Vagina (tissue), 2 donors: ENCODE results near the gene SAMMSON. TPM values are rescaled to one million over a fixed set of nuclear protein-coding genes. Genes with fewer than 3 reads are reported as not detected.

Experiments used
- DNase-seq, 2 donors: peaks; one replicate each; pipeline ENCODE4 v3.0.0-alpha.2; 2017; ENCODE audit errors: extremely low spot score in 2 of 2
- H3K27ac ChIP-seq: fragments of 200-600 bp; sonication (generic); one replicate; pipeline ENCODE4 v1.5.1; 2019
- H3K27me3 ChIP-seq: fragments of 200-600 bp; sonication (generic); one replicate; pipeline ENCODE4 v1.5.1; 2019
- H3K36me3 ChIP-seq, 2 donors: fragments of 200-600 bp; sonication (generic); one replicate each; pipeline ENCODE4 v1.5.1; 2017 to 2019
- H3K4me1 ChIP-seq: fragments of 200-600 bp; sonication (generic); one replicate; pipeline ENCODE4 v1.5.1; 2019
- H3K4me3 ChIP-seq, 2 donors: fragments of 200-600 bp; sonication (generic); 1 replicate in 1 of 2; 2 replicates in 1 of 2; pipeline ENCODE4 v1.5.1; 2016 to 2019
- H3K9me3 ChIP-seq: fragments of 200-600 bp; sonication (generic); one replicate; pipeline ENCODE4 v1.5.1; 2019
- CTCF ChIP-seq, 3 experiments: fragments of 450-650 bp in 2 of 3; fragments of 200-600 bp in 1 of 3; sonication (generic) in 1 of 3; IDR thresholded peaks; one replicate each; pipeline ENCODE4 v1.5.1; 2017 to 2019; ENCODE audit warnings: antibody characterized with exemption in 3 of 3, mild to moderate bottlenecking in 2 of 3, moderate library complexity in 2 of 3
- POLR2A ChIP-seq, 2 donors: fragments of 450-650 bp; IDR thresholded peaks; one replicate each; pipeline ENCODE4 v1.6.1; 2017; ENCODE audit warnings: antibody characterized with exemption in 2 of 2, mild to moderate bottlenecking in 2 of 2, moderate library complexity in 2 of 2
- POLR2AphosphoS5 ChIP-seq, 2 donors: sonication (generic); formaldehyde crosslinking; IDR thresholded peaks; one replicate each; pipeline ENCODE4 v1.9.0; 2017; ENCODE audit warnings: antibody characterized with exemption in 2 of 2, mild to moderate bottlenecking in 2 of 2, low read depth in 1 of 2; ENCODE audit not compliant: insufficient read depth in 1 of 2
- intact Hi-C: fragments of 100-400 bp; cut with DNase I; formaldehyde crosslinking; loops from one replicate; pipeline ENCODE4 v1.15.1; 2023
- total RNA-seq: library from RNA; depleted of rRNA; stranded (reverse); fragments of >200 nt; gene quantifications from one replicate; pipeline ENCODE4 v1.2.3, GENCODE V29; 2016

The SAMMSON gene
- total RNA-seq, 1 donor from 2014 or later, result not detected

GRCh38 chr3:69994919-69995318, 4.6 kb upstream of the SAMMSON start:
- H3K27ac ChIP-seq, result no peak overlapping the region
- H3K27me3 ChIP-seq, result no peaks in the 10 kb centered on the region
- H3K36me3 ChIP-seq, result no peaks in the 10 kb centered on the region
- TF ChIP-seq CTCF (IDR thresholded peaks at IDR 0.05), result no peak
- TF ChIP-seq POLR2A (IDR thresholded peaks at IDR 0.05), result no peak
- TF ChIP-seq POLR2AphosphoS5 (IDR thresholded peaks at IDR 0.05; ENCODE audit: insufficient read depth in 1 of 2, low read depth in 1 of 2), result no peak
- DNase-seq, result no peak
- no peaks in the 10 kb centered on the region for H3K9me3 ChIP-seq
- intact Hi-C loops, result no loop called here
- peaks cover 7% of the 10 kb centered on the region for H3K4me1 ChIP-seq
- H3K4me3 ChIP-seq, result no peak overlapping the region

DNA sequence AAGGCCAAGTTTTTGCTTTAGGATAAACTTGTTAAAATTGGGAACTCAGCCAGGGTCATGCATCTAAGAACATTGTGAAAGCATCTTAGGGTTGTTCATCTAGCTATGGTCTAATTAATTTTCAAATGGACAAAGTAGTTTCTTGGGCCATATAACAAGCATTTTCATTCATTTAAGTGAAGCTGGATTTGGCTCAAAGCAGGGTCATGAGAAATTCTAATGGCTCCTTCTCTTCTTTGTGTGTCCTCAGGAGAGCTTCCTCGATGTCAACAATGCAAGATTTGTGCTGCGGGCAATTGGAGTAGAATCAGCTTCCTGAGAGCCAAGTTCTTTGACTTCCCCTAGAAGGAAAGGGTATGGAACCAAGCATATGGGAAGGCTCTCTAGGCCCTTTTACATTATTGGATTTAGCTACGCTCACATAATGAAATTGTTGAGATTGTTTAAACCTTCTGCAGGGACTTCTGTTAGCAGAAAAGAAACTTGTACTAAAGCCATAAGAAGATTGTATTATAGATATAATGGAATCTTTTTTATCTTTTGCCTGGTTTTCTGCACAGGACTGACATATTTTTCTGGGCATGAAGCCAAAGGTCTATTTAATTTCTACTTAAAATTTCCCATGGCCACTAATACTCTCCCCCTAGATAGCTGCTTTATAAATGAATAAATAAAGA, 1.8 kb upstream of the SAMMSON start:
- Histone ChIP-seq H3K9me3 (no peaks in the 10 kb centered on the region), H3K27me3 (no peaks in the 10 kb centered on the region), H3K4me3 (no peak overlapping the region), H3K4me1 (peaks cover 7% of the 10 kb centered on the region), H3K36me3 (no peaks in the 10 kb centered on the region), H3K27ac (no peak overlapping the region)
- no peak for DNase-seq
- intact Hi-C loops, result no loop called here
- TF ChIP-seq CTCF (IDR thresholded peaks at IDR 0.05) (no peak), POLR2AphosphoS5 (IDR thresholded peaks at IDR 0.05; ENCODE audit: insufficient read depth in 1 of 2, low read depth in 1 of 2) (no peak), POLR2A (IDR thresholded peaks at IDR 0.05) (no peak)

DNA sequence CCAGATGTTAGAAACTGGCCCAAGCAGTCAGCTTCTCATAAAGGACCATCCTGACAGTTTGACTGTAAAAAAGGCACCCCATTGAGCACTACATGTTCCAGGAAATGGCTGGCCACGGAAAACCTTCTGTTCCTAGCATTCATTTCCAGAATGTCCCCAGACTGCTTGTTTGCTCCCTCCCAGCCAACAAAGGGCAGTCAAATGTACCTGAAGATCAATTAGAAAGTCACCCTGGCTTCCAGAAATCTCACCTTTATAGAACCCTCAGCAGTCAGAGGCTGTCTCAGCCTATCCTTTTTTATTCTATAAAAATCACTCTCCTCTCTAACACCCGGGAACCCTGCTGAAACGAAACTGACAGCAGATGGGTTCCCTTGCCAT, 784 bp upstream of the SAMMSON start:
- H3K4me3 ChIP-seq, result peak overlapping the region; percentile 24 to 34
- H3K27ac ChIP-seq, result peak overlapping the region; percentile 74
- TF ChIP-seq CTCF (IDR thresholded peaks at IDR 0.05), result no peak
- no peak for TF ChIP-seq POLR2A (IDR thresholded peaks at IDR 0.05)
- no peak for TF ChIP-seq POLR2AphosphoS5 (IDR thresholded peaks at IDR 0.05; ENCODE audit: insufficient read depth in 1 of 2, low read depth in 1 of 2)
- H3K36me3 ChIP-seq, result no peaks in the 10 kb centered on the region
- DNase-seq, result no peak
- H3K4me1 ChIP-seq, result peaks cover 7% of the 10 kb centered on the region
- intact Hi-C loops, result no loop called here
- H3K9me3 ChIP-seq, result no peaks in the 10 kb centered on the region
- H3K27me3 ChIP-seq, result no peaks in the 10 kb centered on the region

DNA sequence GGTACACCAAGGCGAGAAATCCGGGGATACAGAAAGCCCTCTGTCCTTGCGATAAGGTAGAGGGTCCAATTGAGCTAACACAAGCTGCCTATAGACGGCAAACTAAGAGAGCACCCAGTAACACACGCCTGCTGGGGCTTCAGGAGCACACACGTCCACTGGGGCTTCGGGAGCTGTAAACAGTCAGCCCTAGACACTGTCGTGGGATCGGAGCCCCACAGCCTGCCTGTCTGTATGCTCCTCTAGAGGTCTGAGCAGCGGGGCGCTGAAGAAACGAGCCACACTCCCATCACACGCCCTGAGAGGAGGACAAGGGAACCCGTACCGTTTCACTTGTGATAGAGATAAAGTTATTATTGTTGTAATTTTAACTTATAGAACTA, 486 bp downstream of the SAMMSON start:
- no peak for DNase-seq
- no peaks in the 10 kb centered on the region for H3K36me3 ChIP-seq
- intact Hi-C loops, result no loop called here
- H3K9me3 ChIP-seq, result no peaks in the 10 kb centered on the region
- peak overlapping the region; percentile 74 for H3K27ac ChIP-seq
- no peaks in the 10 kb centered on the region for H3K27me3 ChIP-seq
- H3K4me3 ChIP-seq, result no peak overlapping the region
- TF ChIP-seq POLR2AphosphoS5 (IDR thresholded peaks at IDR 0.05; ENCODE audit: insufficient read depth in 1 of 2, low read depth in 1 of 2) (no peak), CTCF (IDR thresholded peaks at IDR 0.05) (no peak), POLR2A (IDR thresholded peaks at IDR 0.05) (no peak)
- peaks cover 7% of the 10 kb centered on the region for H3K4me1 ChIP-seq

GRCh38 chr3:70000563-70001081, 1.1 kb downstream of the SAMMSON start:
- Histone ChIP-seq H3K9me3 (no peaks in the 10 kb centered on the region), H3K27me3 (no peaks in the 10 kb centered on the region), H3K4me3 (no peak overlapping the region), H3K4me1 (peaks cover 7% of the 10 kb centered on the region), H3K36me3 (no peaks in the 10 kb centered on the region), H3K27ac (no peak overlapping the region)
- no peak for DNase-seq
- TF ChIP-seq CTCF (IDR thresholded peaks at IDR 0.05), result no peak
- intact Hi-C loops, result no loop called here
